GM19099 (cell line): ENCODE data around the gene GLIS1.

ENCODE experiments used
- POLR2A ChIP-seq: IDR thresholded peaks from 3 replicates; pipeline ENCODE4 v1.6.1; 2011; ENCODE audit warnings: low read depth; ENCODE audit not compliant: insufficient read length; ENCODE audit errors: extremely low read depth

The GLIS1 gene

DNA sequence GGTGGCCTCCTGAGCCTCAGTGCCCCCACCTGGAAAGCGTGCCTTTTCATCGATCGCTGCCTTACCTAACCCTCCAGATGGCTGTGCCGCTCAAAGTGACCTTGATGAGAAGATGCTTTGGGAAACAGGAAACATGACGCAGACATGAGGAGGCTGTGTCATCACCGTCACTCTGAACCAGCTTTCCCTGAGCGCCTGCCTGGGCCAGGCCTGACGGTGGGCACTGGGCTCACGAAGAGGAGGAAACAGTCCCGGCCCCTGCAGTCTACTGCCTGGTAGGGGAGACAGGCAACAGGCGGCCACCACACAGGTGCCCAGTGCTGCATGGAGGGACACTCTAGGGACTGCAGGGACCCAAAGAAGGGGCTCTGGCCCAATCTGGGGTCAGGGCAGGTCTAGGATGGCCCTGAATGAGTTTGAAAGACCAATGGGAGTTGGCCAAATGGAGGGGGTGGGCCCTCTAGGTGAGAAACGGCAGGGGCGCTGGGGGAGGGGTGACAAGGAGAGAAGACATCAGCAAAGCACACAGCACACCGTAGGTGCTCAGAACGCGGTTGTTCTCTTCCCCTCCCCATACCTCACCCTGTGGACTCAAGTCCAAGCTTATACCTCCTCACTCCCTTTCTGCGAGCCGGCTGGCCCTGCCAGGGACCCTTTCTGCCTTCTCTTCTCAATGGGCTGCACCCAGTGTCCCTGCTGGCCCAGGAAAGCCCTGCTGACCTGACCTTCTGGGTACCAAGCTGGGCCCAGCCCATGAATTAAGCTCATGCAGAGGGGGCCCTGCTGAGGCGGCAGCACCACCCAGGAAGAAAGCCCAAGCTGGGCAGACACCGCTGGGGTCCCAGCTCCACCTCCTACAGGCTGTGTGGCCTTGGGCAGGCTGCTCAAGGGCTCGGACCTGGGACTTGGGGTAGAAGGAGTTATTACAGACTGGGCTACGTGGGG lies 44.9 kb downstream of the GLIS1 start:
- TF ChIP-seq POLR2A = no peak

DNA sequence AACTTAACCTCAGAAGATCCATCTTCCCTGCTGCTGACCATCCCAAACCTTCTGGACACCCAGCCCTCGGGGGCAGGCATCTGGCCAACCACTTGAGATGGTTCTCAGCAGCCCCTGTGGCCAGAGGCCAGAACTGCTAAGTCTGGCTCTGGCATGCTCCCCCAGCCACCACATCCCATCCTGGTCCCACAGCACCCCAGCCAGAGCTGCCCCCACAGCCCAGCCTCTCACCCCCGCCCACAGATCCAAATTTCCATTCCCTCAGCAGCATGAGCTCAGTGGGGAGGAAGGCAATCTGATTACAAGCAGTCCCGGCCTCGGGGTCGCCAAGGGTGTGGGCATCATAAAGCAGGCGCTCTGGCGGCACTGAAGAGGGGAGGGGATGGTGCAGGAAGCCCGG lies 45.6 kb downstream of the GLIS1 start:
- TF ChIP-seq POLR2A = no peak

GRCh38 chr1:53691326-53691725 lies 47.6 kb downstream of the GLIS1 start:
- TF ChIP-seq POLR2A = no peak

- TF ChIP-seq POLR2A = no peak
Observed at GRCh38 chr1:53690411-53690810, 48.6 kb downstream of the GLIS1 start.

GRCh38 chr1:53689736-53690326 lies 49.1 kb downstream of the GLIS1 start:
- no peak for TF ChIP-seq POLR2A

DNA sequence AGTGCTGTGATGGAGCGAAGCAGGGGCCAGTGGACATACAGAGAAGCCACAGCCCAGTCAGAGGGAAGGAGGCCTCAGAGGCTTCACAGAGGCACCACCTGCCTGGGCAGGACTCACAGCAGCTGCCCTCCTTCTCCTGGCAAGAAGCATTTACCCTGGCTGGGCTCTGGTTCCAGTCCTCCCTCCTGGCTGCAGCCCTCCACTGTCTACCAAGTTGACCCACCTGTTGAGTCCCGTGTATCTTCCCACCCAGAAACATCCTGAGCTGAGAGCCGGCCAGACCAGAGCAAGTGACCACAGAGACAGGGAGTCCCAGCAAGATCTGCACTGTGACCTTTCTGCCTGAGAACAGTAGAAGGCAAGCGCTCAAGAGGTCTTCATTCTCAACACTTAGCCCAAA lies 49.7 kb downstream of the GLIS1 start:
- no peak for TF ChIP-seq POLR2A

- no peak for TF ChIP-seq POLR2A
Observed at GRCh38 chr1:53688381-53689102, 50.4 kb downstream of the GLIS1 start.

GRCh38 chr1:53687901-53688300 lies 51.1 kb downstream of the GLIS1 start:
- TF ChIP-seq POLR2A = no peak

- TF ChIP-seq POLR2A = no peak
Observed at GRCh38 chr1:53687426-53687825, 51.5 kb downstream of the GLIS1 start.

- no peak for TF ChIP-seq POLR2A
Observed at GRCh38 chr1:53686965-53687267, 52.0 kb downstream of the GLIS1 start.

- TF ChIP-seq POLR2A = no peak
Observed at GRCh38 chr1:53686091-53686964, 52.6 kb downstream of the GLIS1 start.

- TF ChIP-seq POLR2A = no peak
Observed at GRCh38 chr1:53685272-53686051, 53.5 kb downstream of the GLIS1 start.

- no peak for TF ChIP-seq POLR2A
Observed at GRCh38 chr1:53684741-53685140, 54.2 kb downstream of the GLIS1 start.
